Stimulated activated CD8-positive, alpha-beta memory T cell treated with anti-CD3 and anti-CD28 coated beads, Interleukin-15, amount 100 ng/mL, for 1 hour (primary cell): ENCODE data around the gene NCS1.
"Not testable (repeated sequence)": the region's sequence is repeated elsewhere in the genome, so short reads cannot be mapped to it uniquely, and the experiment has no call there.

Source experiments
- DNase-seq: peaks from one replicate; pipeline ENCODE4 v3.0.0-alpha.2; 2020; ENCODE audit warnings: low read depth

NCS1 gene

GRCh38 chr9:130263601-130264413, 91.6 kb downstream of the NCS1 start:
- no peak for DNase-seq

- no peak for DNase-seq
Observed at GRCh38 chr9:130264414-130265350, 92.5 kb downstream of the NCS1 start.

DNA sequence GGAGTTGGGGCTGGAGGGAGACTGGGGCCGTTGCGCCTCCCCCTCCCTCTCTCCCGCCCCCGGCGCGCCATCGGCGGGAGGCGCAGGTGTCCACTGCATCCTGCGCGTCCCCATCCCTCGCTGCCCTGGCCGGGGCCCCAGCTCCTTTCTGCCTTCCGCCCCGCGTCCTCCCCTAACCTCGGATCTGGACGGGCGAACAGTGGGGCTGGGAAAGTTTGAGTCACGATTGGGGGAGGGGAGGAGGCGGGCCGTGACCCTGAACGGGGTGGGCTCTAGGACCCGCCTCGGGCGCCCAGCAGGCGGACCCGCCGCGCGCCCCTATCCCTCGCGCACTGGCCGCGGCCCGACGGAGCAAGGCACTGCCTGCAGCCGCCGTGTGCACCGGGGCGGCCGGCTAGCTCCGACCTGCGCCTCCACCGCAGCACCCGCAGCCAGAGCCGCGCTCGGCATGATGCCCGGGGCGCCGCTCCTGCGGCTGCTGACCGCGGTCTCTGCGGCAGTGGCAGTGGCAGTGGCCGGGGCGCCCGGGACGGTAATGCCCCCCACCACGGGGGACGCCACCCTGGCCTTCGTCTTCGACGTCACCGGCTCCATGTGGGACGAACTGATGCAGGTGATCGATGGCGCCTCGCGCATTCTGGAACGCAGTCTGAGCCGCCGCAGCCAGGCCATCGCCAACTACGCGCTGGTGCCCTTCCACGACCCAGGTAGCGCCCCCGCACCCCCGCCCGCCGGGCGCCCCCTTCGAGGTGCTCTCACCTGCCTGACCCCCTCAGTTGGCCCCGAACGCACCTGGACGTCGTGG, 93.4 kb downstream of the NCS1 start, which contains the start of gene HMCN2:
TSS of gene HMCN2 (plus strand) at position 330 of the 805 bp plus-strand sequence. CDS start at position 449, 119 bp downstream.
- no peak for DNase-seq

DNA sequence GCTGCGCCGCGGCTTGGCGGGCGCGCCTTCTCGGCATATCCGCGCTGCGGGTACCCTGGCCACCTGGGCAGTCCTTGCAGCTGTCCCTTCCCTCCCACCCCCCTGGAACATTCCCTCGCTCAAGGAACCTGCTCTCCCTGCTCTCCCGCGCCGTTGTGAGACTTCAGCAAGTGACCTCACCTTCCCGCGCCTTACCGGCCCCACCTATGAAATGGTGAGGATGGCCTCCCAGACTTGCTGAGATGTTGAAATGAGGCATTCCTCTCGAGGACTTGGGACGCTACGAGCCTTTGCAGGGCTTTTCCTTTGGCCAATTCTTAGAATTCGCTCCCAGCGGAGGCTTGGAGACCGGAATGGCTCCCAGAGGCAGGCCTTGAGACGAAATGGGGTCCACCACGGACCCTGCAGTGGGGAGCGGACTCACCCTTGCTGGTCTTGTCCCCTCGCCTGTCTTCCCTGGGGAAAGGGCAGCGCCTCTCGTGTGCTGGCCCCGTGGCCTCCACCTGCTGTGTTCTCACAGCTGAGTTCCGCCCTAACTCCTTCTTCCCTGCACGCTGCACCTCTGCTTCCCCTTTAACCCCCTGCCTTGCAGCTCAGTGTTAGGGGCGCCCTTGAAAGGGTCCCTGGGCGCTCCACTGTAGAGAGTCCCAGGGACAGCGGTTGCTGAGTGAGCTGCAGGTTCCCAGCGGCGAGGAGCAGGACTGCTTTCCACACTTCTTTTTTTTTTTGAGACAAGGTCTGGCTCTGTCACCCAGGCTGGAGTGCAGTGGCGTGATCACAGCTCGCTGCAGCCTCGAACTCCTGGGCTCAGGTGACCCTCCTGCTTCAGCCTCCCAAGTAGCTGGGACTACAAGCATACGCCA, 94.3 kb downstream of the NCS1 start:
- DNase-seq: no peak

GRCh38 chr9:130267930-130268329, 95.7 kb downstream of the NCS1 start:
- no peak for DNase-seq

GRCh38 chr9:130268521-130269211, 96.5 kb downstream of the NCS1 start:
- DNase-seq: no peak

DNA sequence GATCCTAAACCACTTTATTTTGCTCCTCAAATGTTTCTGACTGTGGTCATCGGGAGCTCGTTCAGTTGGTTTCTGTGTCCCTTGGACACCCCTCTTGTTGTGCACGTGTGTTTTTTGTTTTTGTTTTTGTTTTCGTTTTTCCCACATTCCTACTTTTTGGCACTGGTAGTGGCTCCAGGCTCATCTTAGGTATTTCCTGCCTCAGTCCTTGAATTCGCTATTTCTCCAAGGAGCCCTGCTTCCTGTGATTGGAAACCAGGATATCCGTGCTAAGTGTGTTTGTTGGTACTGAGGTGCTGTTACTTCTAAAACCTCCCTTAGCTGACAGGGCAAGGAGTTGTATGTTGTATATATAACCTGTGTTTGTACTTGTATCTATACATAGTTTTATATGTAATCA, 99.3 kb downstream of the NCS1 start:
- no peak for DNase-seq

- DNase-seq: no peak
Observed at GRCh38 chr9:130275156-130275555, 103.0 kb downstream of the NCS1 start.

GRCh38 chr9:130276121-130276520, 103.9 kb downstream of the NCS1 start:
- no peak for DNase-seq

DNA sequence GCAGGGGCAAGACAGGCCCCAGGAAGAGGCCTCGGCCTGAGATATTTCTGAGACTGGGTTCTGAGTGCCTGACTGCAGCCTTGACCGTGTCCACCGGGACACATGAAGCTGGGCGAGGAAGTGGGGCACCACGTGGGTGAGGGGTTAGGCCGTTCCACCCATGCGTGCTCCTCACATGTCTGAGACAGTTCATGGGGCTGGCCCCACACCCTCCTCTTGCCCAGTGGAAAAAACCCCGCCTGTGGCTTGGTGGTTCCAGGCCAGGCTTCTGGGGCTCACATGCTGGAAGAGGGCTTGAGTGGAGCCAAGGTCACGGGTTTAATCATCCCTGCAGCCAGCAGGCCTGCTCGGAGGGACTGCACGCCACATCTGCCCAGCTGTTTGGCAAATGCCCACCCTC, 104.8 kb downstream of the NCS1 start:
- no peak for DNase-seq

DNA sequence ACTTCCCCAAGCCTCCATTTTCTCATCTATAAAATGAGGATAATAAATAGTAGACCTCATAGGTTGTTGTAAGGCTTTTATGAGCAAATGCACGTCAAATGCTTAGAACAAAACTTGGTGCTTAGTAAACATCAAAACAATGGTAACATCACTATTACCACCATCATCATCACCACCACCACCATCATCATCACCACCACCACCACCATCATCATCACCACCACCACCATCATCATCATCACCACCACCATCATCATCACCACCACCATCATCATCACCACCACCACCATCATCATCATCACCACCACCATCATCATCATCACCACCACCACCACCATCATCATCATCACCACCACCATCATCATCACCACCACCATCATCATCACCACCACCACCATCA, 105.3 kb downstream of the NCS1 start:
- DNase-seq: not testable (repeated sequence)

- DNase-seq: no peak
Observed at GRCh38 chr9:130283539-130284248, 111.5 kb downstream of the NCS1 start.

GRCh38 chr9:130284249-130284625, 112.0 kb downstream of the NCS1 start:
- DNase-seq: no peak

DNA sequence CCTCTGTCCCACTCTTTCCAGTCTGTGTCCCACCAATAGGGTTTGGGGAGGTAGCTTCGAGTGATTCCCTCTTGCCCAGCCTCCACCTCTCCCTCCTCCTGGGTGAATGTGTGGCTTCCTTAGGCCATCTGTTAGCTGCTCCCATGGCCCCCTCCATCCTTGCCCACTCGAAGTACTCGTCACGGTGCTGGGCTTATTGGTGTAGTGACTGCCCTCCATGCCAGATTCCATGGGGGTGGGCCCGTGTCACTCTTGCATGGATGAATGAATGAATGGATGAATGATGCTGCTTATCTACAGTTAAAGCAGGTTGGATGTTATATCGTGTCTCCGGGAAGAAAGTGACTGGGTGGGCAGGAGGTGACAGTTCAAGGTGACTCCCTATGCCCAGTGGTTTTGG, 112.5 kb downstream of the NCS1 start:
- no peak for DNase-seq

GRCh38 chr9:130285271-130285670, 113.1 kb downstream of the NCS1 start:
- no peak for DNase-seq

DNA sequence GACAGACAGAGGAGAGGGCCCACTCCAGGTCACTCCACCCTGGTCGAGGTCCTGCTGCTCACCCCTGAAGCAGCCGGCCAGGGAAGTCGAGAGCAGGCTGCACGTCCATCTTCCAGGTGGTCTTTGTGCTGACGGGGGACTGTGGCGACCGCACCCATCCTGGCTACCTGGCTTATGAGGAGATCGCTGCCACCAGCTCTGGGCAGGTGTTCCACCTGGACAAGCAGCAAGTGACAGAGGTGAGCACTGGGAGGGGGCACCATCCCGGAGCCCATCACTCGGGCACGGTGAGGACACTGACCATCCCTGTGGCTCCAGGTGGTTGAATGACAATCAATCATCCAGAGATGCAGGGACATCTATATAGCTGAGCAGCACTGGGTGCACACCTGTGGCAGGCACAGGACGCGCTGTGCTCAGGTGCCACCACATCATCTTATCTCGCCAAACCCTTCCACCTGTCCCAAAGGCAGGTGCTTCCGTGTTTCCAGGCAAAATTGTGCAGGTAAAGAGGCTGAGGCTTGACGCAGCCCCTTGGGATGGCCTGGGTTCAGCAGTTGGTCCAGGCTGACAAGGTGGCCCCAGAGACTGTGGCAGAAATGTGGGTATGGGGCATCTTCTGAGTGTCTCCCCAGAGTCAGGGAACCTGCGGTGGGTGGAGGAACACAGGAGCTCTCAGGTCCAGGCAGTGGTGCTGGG, 114.0 kb downstream of the NCS1 start:
- DNase-seq: no peak
